Measurements from ENCODE around the gene PIGX.
A peak's percentile ranks its signal among the peaks of the same experiment; 100 is the strongest.

The PIGX gene

DNA sequence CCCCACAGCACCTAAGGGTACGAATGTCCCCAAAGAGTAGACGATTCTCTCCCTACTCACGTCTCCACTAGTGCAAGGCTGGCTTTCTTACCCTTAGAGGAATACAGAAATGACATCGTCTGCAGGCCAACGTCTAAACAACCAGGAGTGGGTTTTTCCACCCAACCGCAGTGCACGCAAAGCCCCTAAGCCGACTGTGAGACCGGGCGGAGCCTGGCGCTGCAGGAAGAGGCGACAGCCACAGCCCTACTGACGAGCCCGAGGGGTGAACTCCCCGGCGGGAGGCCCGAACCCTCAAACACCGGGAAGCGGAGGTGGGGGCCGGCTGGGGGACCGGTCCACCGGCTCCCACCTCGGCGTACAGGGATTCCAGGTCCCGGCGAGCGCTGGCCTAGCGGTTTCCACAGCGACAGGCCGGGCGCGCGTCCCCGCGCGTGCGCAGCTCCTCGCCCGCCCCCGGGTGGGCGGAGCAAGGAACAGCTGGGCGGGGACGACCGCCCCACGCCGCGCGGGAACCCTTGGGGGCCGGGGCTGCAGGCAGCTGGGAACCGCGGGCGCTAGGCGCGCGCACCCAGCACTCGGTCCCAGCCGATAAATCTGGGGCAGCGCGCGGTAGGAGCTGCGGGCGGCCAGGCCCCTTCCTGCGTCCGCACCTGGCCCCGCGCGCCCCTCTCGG is at the start of gene PIGX, which contains the start of gene CEP19:
PIGX (plus strand) TSS at position 540 of the 676 bp plus-strand sequence.
CEP19 (minus strand) TSS at position 413 of the 676 bp plus-strand sequence. CDS start 3,593 bp downstream, outside the sequence.
- H3K27me3 Mint-ChIP-seq (ENCODE audit: low read depth), result no peaks in the 10 kb centered on the region
- H3K27ac Mint-ChIP-seq, result peak within 1 kb of the TSS; percentile 92
- H3K4me3 Mint-ChIP-seq, result peak within 1 kb of the TSS; percentile 93
- peak; percentile 93 for DNase-seq (ENCODE audit: low spot score)
- H3K36me3 Mint-ChIP-seq (ENCODE audit: low read depth), result peaks cover 13% of the 10 kb centered on the region
- peaks cover 47% of the 10 kb centered on the region for H3K4me1 Mint-ChIP-seq (ENCODE audit: low read depth)
- H3K9me3 Mint-ChIP-seq, result no peaks in the 10 kb centered on the region

DNA sequence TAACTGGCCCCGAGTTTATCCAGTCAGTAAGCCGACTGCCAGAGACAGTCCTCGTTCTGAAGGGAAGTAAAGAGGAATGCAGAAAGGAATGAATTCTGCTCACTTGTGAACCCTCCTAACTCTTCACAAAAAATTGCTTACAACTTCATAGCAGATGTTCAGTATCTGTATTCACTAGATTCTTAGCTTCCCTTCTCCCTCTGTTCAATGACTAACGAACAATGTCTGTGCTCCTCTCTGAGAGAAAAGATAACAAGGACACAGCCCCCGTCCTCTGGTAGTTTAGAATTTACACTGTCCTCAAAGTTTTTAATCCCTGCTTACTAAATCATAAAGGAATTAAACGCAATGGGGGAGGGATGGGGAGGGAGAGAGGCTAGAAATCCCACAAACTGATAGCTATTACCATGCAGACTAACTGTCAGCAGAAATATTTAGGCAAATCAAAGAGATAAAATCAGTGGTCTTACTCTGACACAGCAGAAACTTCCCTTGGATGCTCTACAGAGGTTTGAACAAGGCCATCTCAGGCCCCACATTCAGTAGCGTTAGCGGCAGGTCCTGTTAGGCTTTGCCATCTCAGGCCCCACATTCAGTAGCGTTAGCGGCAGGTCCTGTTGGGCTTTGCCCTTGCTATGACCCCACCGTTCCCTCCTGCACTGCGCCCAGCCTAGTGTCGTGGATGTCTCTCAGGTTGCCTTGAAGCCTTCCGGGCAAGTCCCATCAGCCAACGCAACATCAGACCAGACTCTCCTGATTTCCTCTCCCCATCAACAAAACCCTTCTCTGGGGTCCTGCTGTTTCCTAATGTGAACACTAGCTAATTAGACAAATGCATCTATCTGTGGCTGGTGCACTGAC is 49.2 kb upstream of the PIGX start:
- peaks cover 52% of the 10 kb centered on the region for H3K36me3 Mint-ChIP-seq (ENCODE audit: low read depth)
- no peaks in the 10 kb centered on the region for H3K9me3 Mint-ChIP-seq
- peaks cover 8% of the 10 kb centered on the region for H3K4me1 Mint-ChIP-seq (ENCODE audit: low read depth)
- no peak overlapping the region for H3K4me3 Mint-ChIP-seq
- H3K27me3 Mint-ChIP-seq (ENCODE audit: low read depth), result no peaks in the 10 kb centered on the region
- no peak overlapping the region for H3K27ac Mint-ChIP-seq
- no peak for DNase-seq (ENCODE audit: low spot score)

DNA sequence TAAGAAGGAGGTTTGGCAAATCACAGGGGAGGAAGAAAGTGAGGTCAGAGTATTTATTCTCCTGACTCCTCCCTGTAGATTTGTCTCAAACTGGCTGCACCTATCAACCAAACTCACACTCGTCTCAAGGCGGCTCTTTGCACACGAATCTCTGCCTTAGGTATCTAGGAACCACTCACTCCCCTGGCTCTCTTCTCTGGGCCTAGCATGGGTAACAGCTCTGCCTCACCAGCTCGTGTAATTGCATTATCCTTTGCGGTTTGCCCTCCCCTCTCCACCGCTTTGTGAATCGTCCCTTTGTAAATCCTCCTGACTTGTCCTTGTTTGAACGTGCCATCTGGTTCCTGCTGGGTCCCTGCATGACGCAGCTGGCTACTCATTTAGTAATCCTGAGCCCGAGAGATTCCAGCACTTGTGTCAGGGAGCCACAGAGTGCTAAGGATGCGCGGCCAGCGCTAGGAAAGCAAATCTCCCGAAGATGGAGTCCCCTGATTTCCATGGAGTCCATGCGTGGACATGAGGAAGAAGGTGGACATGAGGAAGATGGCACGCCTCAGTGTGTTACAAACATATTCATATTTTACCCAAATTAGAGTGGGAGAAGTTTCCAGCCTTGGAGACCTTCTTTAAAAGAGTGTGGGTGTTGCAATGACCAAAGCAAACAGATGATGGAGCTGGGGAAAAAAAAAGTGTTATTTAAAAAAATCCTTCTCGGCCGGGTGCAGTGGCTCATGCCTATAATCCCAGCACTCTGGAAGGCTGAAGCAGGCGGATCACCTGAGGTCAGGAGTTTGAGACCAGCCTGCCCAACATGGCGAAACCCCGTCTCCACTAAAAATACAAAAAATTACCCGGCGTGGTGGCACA is 45.9 kb upstream of the PIGX start:
- H3K9me3 Mint-ChIP-seq, result no peaks in the 10 kb centered on the region
- H3K4me3 Mint-ChIP-seq, result no peak overlapping the region
- H3K27ac Mint-ChIP-seq, result no peak overlapping the region
- H3K36me3 Mint-ChIP-seq (ENCODE audit: low read depth), result peaks cover 38% of the 10 kb centered on the region
- DNase-seq (ENCODE audit: low spot score), result no peak
- peaks cover 14% of the 10 kb centered on the region for H3K4me1 Mint-ChIP-seq (ENCODE audit: low read depth)
- H3K27me3 Mint-ChIP-seq (ENCODE audit: low read depth), result no peaks in the 10 kb centered on the region

DNA sequence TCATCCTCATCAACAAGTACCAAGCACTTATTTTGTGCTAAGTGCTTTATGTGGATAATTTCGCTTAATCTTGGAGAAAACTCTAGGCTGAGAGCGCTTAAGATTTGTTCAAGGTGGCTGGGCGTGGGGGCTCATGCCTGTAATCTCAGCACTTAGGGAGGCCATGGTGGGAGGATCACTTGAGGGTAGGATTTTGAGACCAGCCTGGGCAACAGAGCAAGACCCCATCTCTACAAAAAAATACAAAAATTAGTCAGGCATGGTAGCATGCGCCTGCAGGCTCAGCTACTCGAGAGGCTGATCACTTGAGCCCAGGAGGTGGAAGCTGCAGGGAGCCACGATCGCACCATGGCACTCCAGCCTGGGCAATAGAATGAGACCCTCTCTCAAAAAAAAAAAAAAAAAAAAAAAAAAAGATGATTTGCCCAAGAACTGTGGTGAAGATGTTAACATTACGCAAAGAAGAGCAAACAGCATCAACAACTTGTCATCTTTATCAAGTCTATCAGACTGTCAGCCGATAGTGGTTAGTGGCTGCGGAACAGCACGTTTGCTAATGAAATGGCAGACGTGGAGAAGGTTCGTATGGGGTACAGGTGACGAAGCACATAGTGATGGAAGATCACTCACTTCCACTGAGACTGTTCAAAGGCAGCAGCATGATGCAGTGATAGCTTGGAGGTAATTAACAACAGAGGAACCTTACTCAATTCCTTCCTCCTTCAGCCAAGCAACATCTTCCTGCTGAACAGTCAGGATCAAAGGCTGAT is 44.9 kb upstream of the PIGX start:
- DNase-seq (ENCODE audit: low spot score), result no peak
- Mint-ChIP-seq H3K4me1 (ENCODE audit: low read depth) (peaks cover 16% of the 10 kb centered on the region), H3K36me3 (ENCODE audit: low read depth) (peaks cover 32% of the 10 kb centered on the region), H3K27me3 (ENCODE audit: low read depth) (no peaks in the 10 kb centered on the region), H3K4me3 (no peak overlapping the region), H3K27ac (no peak overlapping the region), H3K9me3 (no peaks in the 10 kb centered on the region)

DNA sequence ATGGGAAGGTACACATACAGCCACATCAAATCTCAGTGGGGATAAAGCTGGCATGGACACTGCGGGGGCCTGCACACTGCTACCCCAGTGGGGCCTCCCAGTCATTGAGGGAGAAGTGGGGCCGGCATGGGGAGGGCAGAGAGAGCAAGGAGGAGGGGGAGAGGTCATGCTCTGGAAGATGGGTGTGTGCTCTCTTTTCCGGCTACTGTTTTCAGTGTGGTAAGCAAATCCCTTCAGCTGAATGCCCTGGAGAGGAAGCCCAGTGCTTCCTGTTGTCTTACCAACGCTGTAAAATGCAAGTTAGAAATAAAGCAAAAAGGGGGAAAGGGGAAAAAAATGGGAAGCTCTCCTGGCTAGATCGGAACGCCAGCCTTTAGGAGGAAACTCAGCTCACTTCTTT is 41.8 kb upstream of the PIGX start:
- Mint-ChIP-seq H3K27me3 (ENCODE audit: low read depth) (no peaks in the 10 kb centered on the region), H3K9me3 (no peaks in the 10 kb centered on the region), H3K4me1 (ENCODE audit: low read depth) (peaks cover 16% of the 10 kb centered on the region), H3K36me3 (ENCODE audit: low read depth) (peaks cover 22% of the 10 kb centered on the region), H3K27ac (peak overlapping the region; percentile 47), H3K4me3 (peak overlapping the region; percentile 70)
- no peak for DNase-seq (ENCODE audit: low spot score)

DNA sequence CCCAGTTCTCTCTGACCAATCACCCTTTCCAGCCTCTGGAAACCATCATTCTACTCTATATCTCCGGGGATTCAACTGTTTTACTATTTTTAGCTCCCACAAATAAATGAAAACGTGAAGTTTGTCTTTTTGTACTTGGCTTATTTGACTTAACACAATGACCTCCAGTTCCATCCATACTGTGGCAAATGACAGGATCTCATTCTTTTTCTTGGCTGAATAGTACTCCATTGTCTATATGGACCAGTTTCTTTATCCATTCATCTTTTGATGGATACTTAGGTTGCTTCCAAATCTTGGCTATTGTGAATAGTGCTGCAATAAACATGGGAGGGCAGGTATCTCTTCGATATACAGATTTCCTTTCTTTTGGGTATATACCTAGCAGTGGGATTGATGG is 38.5 kb upstream of the PIGX start:
- no peak overlapping the region for H3K4me3 Mint-ChIP-seq
- H3K36me3 Mint-ChIP-seq (ENCODE audit: low read depth), result peaks cover 10% of the 10 kb centered on the region
- H3K4me1 Mint-ChIP-seq (ENCODE audit: low read depth), result peaks cover 32% of the 10 kb centered on the region
- H3K27ac Mint-ChIP-seq, result no peak overlapping the region
- no peaks in the 10 kb centered on the region for H3K9me3 Mint-ChIP-seq
- H3K27me3 Mint-ChIP-seq (ENCODE audit: low read depth), result no peaks in the 10 kb centered on the region
- DNase-seq (ENCODE audit: low spot score), result no peak

DNA sequence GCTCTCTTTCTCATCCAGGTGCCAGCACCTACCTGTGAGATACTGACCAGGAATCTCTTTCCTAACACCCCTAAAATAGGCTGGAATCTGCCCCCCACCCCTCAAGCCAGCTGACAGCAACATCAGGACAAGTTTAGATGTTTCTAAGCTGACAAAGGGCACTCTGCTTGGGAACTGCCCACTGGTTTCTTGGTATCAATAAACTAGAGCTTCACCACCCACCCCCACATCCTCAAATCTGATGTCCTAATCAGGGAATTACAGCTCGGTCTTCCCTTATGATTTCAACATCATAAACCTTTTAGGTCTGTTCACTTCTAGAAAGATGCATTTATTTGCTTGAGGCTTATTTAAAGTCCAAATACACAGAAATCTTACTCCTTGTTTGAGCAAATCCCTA is 34.8 kb upstream of the PIGX start:
- Mint-ChIP-seq H3K27ac (no peak overlapping the region), H3K36me3 (ENCODE audit: low read depth) (peaks cover 11% of the 10 kb centered on the region), H3K4me1 (ENCODE audit: low read depth) (peaks cover 20% of the 10 kb centered on the region), H3K27me3 (ENCODE audit: low read depth) (no peaks in the 10 kb centered on the region), H3K9me3 (peaks cover 6% of the 10 kb centered on the region), H3K4me3 (peak overlapping the region; percentile 36)
- DNase-seq (ENCODE audit: low spot score), result no peak

DNA sequence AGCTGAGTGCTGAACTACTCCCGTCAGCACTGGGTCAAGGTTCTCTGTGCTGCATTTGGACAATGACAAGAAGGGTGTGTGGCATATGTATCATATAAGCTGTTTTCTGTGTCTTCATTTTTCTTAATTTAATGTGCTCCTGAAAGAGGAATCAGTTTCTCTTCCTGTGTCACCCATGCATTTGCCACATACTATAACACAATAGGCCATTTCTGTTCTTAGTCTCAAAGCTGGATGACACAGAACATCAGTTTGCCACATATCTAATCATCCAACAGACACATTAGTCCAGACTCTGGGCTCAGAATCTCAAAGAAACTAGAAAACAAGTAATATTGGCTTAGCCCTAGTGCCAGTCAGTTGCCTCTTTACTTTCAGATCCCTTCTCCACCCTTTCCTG is 34.2 kb upstream of the PIGX start:
- DNase-seq (ENCODE audit: low spot score), result no peak
- peaks cover 8% of the 10 kb centered on the region for H3K9me3 Mint-ChIP-seq
- peaks cover 14% of the 10 kb centered on the region for H3K36me3 Mint-ChIP-seq (ENCODE audit: low read depth)
- peak overlapping the region; percentile 39 for H3K4me3 Mint-ChIP-seq
- H3K27ac Mint-ChIP-seq, result peak overlapping the region; percentile 7
- no peaks in the 10 kb centered on the region for H3K27me3 Mint-ChIP-seq (ENCODE audit: low read depth)
- peaks cover 20% of the 10 kb centered on the region for H3K4me1 Mint-ChIP-seq (ENCODE audit: low read depth)

DNA sequence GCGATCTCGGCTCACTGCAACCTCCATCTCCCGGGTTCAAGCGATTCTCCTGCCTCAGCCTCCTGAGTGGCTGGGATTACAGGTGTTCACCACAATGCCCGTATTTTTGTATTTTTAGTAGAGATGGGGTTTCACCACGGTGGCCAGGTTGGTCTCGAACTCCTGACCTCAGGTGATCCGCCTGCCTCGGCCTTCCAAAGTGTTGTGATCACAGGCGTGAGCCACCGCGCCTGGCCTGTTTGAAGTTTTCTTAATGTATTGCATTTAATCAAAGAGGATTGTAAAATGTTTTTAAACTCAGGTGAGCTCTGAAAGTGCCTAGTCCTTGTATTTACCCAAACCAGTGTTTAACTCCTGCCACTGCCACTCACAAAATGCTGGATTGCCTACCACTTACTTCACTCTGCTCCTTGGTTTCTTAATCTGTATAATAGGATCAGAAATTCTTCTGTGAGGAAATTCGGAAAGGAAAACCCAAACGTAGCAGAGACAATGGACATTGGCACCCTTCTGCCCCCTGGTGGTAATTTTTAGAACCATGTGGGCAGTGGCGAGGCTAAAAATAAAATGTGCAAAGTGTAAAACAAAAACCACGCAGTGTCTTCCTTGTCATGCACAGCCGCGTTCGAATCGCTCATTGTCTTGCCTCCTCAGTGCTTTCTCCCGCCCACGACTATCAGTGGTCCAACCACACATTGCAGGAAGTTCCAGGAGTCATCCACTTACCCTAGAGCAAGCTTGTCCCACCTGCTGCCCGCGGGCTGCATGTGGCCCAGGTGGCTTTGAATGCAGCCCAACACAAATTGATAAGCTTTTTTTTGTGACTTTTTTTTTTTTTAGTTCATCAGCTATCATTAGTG is 27.4 kb upstream of the PIGX start:
- Mint-ChIP-seq H3K4me3 (peak overlapping the region; percentile 42), H3K4me1 (ENCODE audit: low read depth) (peaks cover 28% of the 10 kb centered on the region), H3K36me3 (ENCODE audit: low read depth) (peaks cover 11% of the 10 kb centered on the region), H3K27ac (peak overlapping the region; percentile 71), H3K9me3 (peaks cover 11% of the 10 kb centered on the region), H3K27me3 (ENCODE audit: low read depth) (no peaks in the 10 kb centered on the region)
- DNase-seq (ENCODE audit: low spot score), result peak; percentile 75

DNA sequence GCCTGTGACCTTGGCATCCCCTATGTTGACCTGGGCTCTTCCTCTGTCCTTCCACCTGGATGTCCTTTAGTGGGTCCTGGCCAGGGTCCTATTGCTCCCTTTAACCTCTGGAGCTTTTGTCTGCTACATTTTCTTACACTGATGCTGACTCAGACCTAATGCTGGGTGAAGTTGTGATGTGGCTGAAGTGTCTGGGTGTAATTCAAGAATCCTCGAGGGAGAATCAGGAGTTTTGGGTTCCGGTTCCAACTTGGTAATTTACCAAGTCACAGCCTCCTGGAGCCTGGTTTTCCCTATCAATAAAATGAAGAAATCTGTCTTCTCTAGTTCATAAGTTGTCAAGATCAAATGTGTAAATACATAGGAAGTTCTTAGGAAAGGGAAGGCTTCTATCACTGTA is 25.7 kb upstream of the PIGX start:
- Mint-ChIP-seq H3K4me1 (ENCODE audit: low read depth) (peaks cover 26% of the 10 kb centered on the region), H3K4me3 (no peak overlapping the region), H3K27me3 (ENCODE audit: low read depth) (no peaks in the 10 kb centered on the region), H3K27ac (no peak overlapping the region), H3K36me3 (ENCODE audit: low read depth) (peaks cover 8% of the 10 kb centered on the region), H3K9me3 (peaks cover 11% of the 10 kb centered on the region)
- no peak for DNase-seq (ENCODE audit: low spot score)

DNA sequence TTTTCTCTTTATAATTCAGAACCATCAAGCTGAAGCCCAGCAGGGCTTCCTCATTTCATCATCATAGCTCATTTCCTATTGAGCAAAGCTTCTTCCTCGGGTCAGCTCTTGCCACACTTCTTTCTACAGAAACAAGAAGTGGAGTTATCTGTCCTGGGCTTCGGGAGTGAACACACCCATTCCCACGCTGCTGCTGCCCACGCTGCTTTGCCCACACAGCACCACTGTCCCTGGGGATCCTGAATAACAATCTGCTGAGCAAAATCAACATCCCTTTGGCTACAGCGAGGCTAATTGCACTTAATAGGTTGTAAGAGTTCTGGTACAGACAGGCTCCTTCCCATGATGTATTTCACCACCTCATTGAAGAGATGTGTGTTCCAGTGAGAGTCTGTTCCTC is 23.8 kb upstream of the PIGX start:
- Mint-ChIP-seq H3K4me3 (no peak overlapping the region), H3K9me3 (no peaks in the 10 kb centered on the region), H3K4me1 (ENCODE audit: low read depth) (peaks cover 28% of the 10 kb centered on the region), H3K36me3 (ENCODE audit: low read depth) (no peaks in the 10 kb centered on the region), H3K27me3 (ENCODE audit: low read depth) (no peaks in the 10 kb centered on the region), H3K27ac (no peak overlapping the region)
- DNase-seq (ENCODE audit: low spot score), result no peak

DNA sequence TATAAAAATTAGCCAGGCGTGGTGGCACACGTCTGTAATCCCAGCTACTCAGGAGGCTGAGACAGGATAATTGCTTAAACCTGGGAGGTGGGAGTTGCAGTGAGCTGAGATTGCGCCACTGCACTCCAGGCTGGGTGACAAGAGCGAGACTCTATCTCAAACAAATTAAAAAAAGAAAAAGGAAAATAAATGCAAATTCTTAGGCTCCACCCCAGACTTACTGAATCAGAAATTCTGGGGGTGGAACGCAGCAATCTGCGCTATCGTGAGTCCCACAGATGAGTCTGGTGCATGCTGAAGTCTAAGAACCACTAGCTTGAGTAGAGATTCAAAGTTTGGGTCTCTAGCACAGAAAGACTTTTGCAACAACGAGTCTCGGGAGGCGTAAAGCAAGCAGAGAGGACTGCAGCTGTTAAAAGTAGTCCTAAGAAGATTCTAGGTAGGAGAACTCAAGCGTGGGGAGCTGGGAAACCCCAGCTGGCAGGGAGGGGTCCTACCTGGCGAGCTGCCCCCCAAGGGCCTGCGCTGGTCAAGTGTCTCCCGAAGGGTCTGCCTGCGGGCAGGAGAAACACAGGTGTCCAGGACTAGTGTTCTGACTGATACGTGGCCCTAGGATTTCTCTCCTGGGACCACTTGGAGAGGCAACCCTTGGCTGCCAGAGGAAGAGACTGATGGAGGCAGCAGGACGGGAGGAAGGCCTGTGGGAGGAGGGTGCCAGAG is 22.1 kb upstream of the PIGX start:
- no peak overlapping the region for H3K27ac Mint-ChIP-seq

More for the DNA sequence above, 22.1 kb upstream of the PIGX start:
- Mint-ChIP-seq H3K36me3 (ENCODE audit: low read depth) (no peaks in the 10 kb centered on the region), H3K4me1 (ENCODE audit: low read depth) (peaks cover 22% of the 10 kb centered on the region), H3K9me3 (no peaks in the 10 kb centered on the region), H3K4me3 (no peak overlapping the region), H3K27me3 (ENCODE audit: low read depth) (no peaks in the 10 kb centered on the region)
- DNase-seq (ENCODE audit: low spot score), result no peak

All from T-helper 2 cell treated with Interferon-gamma antibody and Interleukin-4, amounts not matched to agents 5 μg/mL and 100 μg/mL, for 36 hours (primary cell).